ENCODE measurements around the gene GLI2.

GLI2 gene

DNA sequence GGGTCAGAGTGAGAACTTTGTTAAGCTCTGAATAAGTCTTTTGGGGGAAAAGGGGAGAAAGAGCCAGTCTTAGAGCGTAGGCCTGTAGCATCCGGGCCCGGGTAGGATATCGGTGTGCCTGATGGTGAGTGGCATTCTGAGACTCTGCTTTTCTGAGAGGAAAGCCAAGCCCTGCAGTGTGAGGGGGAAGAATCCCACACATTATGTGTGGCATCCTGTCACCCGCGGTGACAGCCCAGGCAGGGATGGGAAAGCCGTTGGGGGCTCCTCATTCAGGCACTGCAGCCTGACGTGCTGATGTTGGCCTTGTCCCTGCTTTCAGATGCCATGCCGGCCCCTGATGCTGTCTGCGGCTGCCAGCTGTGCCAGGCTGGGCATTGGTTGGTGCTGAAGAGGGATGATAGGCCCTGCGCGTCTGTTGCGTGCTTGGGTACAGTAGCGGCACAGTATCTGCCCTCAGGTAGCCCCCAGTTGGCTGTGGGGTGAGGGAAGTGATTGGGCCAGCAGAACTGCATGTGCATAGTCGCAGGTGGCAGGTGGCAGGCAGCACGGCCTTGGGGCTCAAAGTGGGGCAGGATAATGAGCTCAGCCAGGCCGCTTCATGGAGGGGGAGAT is 37.6 kb downstream of the GLI2 start:
- DNase-seq = no peak

DNA sequence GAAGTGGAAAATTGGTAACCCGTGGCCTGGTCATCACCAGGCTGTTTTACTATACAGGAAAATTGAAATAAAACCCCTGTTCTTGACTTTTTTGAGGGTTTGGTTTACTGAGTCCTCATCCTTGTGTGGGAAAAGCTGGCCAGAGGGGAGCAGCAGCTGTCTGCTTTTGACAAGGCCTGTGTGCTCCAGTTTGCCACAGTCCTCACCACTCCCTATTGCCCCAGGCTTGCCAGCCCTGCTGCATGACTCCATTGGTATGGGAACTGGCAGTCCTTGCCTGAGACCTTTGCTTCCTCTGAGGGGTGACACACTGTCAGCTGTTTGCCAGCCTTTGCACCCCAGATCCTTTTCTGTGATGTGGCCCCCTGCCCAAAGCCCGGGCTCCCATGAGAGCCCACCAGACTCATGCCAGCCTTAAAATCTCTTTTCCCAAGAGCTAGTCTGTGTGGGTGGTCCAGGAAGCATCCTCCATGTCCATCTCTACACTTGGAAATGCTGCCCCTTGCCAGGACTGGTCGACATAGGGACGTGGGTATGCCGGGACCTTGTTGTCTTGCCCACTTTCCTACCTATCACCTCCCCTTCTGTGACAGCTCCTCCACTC is 39.0 kb downstream of the GLI2 start:
- DNase-seq = no peak

DNA sequence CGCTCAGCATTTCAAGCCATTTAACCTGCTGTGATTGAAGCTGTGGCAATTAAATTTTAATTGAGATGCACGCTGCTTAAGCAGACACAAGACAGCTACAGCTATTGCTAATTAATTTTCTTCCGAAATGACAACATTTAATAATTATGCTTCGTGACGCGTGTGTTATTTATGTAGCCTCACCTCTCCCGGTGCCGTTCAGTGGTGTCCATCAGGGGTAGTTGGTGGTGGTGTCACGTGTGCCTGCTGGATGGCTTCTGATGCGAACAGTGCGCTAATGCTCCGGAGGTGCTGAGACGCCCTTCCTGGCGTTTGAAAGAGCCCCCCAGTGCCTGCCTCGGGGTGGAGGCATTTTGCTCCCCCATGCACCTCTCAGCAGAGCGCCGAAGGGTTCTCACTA is 39.5 kb downstream of the GLI2 start:
- DNase-seq = no peak

DNA sequence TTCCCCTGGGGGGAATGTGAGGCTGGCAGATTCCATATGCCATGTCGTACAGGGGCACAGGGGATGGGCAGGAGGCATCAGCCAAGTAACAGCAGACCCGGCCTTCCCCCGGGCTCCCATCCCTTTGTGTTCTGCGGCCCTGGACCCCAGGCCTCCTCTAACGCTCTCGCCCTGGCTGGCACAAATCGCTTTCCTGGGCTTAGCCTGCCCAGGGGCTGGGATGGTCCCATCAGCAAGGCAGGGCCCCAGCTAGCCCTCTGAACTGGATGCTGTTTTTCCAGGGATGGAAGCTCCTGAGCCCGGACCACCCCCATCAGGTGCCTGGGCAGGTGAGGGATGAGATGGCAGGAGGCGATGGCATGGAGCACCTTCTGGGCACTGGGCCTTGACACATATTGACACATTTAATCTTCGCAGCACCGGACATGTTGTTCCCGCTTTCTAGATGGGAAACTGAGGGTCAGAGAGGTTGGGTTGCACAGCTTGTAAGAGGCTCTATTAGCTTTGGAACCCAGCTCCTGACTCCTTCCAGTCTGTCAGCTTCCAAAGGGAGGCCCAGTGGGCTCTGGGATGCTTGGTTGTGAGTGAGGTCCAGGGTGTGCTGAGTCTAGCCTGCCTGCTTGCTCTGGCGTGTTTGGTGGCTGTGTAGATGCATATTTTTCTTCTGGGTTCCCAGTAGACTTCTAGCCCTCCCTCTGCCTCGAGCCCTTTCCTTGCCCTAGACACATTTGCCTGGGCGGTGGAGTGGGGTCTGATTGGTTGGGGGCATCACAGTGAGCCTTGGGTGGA is 40.3 kb downstream of the GLI2 start:
- DNase-seq = no peak

GRCh38 chr2:120776649-120777048 is 41.0 kb downstream of the GLI2 start:
- DNase-seq = no peak

GRCh38 chr2:120777170-120777751 is 41.6 kb downstream of the GLI2 start:
- no peak for DNase-seq

DNA sequence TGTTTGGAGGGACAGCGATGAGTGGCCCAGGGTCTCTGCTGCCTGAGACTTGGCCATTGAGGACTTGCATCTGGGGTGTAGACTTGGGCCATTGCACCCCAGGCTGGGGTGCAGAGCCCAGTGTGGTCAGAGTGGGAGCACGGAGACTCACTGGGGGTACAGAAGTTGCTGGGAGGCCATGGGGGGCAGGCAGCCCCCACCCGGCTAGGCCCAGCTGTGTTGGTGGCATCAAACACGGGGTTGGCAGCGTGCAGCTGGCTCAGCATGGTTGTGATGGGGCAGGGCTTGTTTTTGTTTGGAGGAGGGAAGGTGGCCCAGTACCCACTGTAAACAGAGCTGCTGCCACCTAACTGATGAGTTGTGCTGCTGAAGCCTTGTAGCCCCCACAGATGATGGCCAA is 42.1 kb downstream of the GLI2 start:
- no peak for DNase-seq

GRCh38 chr2:120778244-120778643 is 42.6 kb downstream of the GLI2 start:
- no peak for DNase-seq

DNA sequence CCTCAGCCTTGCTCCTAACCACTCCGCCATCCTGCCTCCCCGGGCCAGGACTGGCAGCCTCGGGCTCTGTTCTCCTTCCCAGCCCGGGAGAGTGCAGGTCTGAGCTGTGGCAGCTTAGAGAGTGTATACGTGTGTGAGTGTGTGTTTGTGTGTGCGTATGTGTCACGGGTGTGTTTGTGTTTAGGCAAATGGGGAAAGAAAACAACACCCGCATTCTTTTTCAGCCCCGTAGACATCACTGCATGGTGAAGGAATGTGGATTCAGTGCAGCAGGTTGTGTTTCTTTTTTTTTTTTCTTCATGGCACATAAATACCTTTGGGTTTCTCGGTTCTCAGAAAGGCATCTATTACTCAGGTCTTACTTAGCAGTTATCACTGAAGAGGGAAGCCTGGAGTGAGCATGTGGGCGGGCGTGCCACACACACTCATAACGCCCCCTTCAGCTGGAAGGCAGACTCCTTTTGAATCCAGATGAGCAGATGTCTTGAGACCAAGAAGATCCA is 44.2 kb downstream of the GLI2 start:
- DNase-seq = no peak

- DNase-seq = no peak
These were observed 44.7 kb downstream of the GLI2 start for GRCh38 chr2:120780402-120780801.

GRCh38 chr2:120783371-120783791 is 47.7 kb downstream of the GLI2 start:
- no peak for DNase-seq

DNA sequence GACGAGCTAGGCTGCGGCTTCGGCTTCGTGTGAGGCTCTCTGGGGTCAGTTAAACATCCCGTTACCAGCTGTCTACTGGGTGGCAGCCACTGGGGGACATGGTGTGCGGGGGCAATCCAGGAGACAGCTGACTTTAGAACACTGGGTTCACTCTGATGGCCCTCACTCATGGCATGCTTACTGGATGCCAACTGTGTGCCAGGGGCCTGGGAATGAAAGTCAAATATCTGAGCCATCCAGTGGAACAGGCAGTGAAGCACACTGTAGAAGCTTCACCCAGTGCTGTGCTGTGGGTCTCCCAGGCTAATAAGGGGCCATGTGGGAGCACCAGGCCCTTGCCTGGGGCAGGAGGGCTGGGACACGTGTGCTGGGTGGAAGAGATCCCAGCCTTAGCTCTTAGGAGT is 48.3 kb downstream of the GLI2 start:
- no peak for DNase-seq

All from activated naive CD4-positive, alpha-beta T cell (primary cell).